Large intestine (tissue), 3 donors: ENCODE results near the gene MYOCD. TPM values are rescaled to one million over a fixed set of nuclear protein-coding genes. Genes with fewer than 3 reads are reported as not detected.

ENCODE experiments used
- DNase-seq, 2 donors: peaks; one replicate each; pipeline versions ENCODE4 v3.0.0 to v3.0.0-alpha.2; 2013
- H3K27ac ChIP-seq: one replicate; pipeline ENCODE4 v1.5.1; 2013; ENCODE audit warnings: low read length
- H3K27me3 ChIP-seq: 2 replicates; pipeline ENCODE4 v1.6.1; 2013; ENCODE audit warnings: low read length; ENCODE audit not compliant: control insufficient read depth, insufficient read depth
- H3K36me3 ChIP-seq: 2 replicates; pipeline ENCODE4 v1.6.1; 2013; ENCODE audit warnings: low read length; ENCODE audit not compliant: control insufficient read depth, insufficient read depth
- H3K4me1 ChIP-seq: one replicate; pipeline ENCODE4 v1.6.1; 2013; ENCODE audit warnings: low read length; ENCODE audit not compliant: control insufficient read depth, insufficient read depth
- H3K4me3 ChIP-seq: one replicate; pipeline ENCODE4 v1.5.1; 2013; ENCODE audit warnings: low read length
- H3K9me3 ChIP-seq: one replicate; pipeline ENCODE4 v1.6.1; 2013; ENCODE audit warnings: mild to moderate bottlenecking, low read depth, low read length, moderate library complexity; ENCODE audit not compliant: control insufficient read depth
- whole genome bisulfite sequencing: methylation state at CpG from one replicate; pipeline ENCODE4 v1.1.5; 2013; ENCODE audit warnings: low lambda C conversion rate; ENCODE audit not compliant: insufficient coverage; 5-methylcytosine and 5-hydroxymethylcytosine counted together
- polyA plus RNA-seq: library from polyadenylated mRNA; unstranded; fragments of 120-200 nt; gene quantifications from one replicate; pipeline ENCODE4 v1.2.1, GENCODE V29; 2013

Gene MYOCD
- polyA plus RNA-seq, 1 donor, result 12.2 TPM

- H3K9me3 ChIP-seq, result no peaks in the 10 kb centered on the region
- H3K27me3 ChIP-seq, result peaks cover 45% of the 10 kb centered on the region
- H3K4me1 ChIP-seq, result no peaks in the 10 kb centered on the region
- H3K4me3 ChIP-seq, result peak overlapping the region; percentile 45
- 25% methylated on average over 2 of the region's 9 CpGs for WGBS
- no peak overlapping the region for H3K27ac ChIP-seq
- DNase-seq, result peak; percentile 29 to 44
- H3K36me3 ChIP-seq, result no peaks in the 10 kb centered on the region
Observed at GRCh38 chr17:12667299-12667958, 1.7 kb downstream of the MYOCD start.

- H3K27ac ChIP-seq, result no peak overlapping the region
Observed at GRCh38 chr17:12671906-12672305, 6.2 kb downstream of the MYOCD start.

DNA sequence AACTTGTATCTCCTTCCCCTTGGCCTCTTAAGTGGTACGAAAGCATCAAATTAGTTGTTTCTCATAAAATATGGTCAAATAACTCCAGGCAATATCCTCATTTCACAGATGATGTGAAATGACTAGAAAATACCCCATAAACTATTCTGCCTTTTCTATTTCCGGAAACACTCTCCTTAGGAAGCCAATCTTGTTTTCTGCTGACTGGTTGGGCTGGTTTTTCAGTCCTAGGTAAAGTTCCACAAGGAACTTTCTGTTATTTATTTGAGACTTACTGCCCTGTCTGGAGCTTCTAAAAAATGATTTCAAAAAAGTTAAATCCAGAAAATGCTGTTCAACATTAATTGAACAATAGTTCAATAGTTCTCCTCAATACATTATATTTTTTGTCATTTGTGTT is 7.3 kb downstream of the MYOCD start:
- H3K27ac ChIP-seq, result no peak overlapping the region
- DNase-seq, result no peak
- no CpG with 5 or more reads among the region's 2 CpGs for WGBS

More at GRCh38 chr17:12671906-12672305, 6.2 kb downstream of the MYOCD start:
- Histone ChIP-seq H3K36me3 (no peaks in the 10 kb centered on the region), H3K9me3 (no peaks in the 10 kb centered on the region), H3K4me3 (no peak overlapping the region), H3K4me1 (no peaks in the 10 kb centered on the region), H3K27me3 (peaks cover 5% of the 10 kb centered on the region)
- no CpG with 5 or more reads among the region's 2 CpGs for WGBS
- DNase-seq, result no peak

DNA sequence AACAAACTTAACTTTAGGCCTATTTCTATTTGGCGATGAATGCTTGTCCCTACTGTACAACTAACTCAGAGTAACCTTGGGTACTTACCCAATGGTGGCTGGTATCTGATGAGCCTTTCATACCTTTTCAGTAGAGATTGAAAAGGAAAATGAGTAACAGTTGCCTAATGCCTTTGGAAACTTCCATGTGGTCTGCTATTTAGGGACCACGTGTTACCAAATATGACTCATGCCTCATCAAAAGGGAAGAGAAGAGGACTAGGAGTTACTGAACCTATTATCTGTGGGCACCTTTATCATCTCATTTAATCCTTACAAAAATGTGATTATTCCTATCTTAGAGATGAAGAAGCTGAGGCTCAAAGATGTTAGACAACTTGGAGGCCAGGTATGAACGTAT is 8.1 kb downstream of the MYOCD start:
- H3K27ac ChIP-seq, result no peak overlapping the region
- H3K9me3 ChIP-seq, result no peaks in the 10 kb centered on the region
- WGBS, result 83% methylated on average over 2 of the region's 3 CpGs
- H3K4me3 ChIP-seq, result no peak overlapping the region
- no peak for DNase-seq
- H3K36me3 ChIP-seq, result no peaks in the 10 kb centered on the region
- no peaks in the 10 kb centered on the region for H3K27me3 ChIP-seq
- H3K4me1 ChIP-seq, result no peaks in the 10 kb centered on the region

More for the DNA sequence above, 7.3 kb downstream of the MYOCD start:
- H3K4me3 ChIP-seq, result no peak overlapping the region
- no peaks in the 10 kb centered on the region for H3K9me3 ChIP-seq
- no peaks in the 10 kb centered on the region for H3K4me1 ChIP-seq
- no peaks in the 10 kb centered on the region for H3K27me3 ChIP-seq
- H3K36me3 ChIP-seq, result no peaks in the 10 kb centered on the region

DNA sequence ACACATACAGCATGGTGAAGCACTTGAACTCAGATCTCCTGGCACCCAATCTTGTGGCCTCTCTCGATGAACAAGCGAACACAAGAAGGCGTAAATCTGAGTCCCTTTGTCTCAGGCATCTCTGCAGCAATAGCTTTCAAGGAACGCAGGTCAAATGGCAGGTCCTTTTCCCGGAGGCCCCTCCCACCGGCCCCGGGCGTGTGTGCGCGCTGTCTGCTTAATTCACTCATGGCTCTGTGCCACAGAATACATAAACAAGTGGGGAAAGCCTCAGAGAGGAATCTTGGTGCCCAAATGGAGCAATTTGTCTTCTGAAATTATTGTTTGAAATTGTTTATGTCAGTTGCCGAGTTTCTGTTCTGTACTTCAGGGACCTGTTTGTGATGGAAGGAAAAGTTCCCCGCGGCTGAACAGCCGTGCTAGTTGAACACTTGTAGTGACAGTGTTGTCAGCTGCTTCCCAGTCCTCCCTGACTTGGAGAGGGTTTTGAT is 14.8 kb downstream of the MYOCD start:
- Histone ChIP-seq H3K27me3 (no peaks in the 10 kb centered on the region), H3K9me3 (no peaks in the 10 kb centered on the region), H3K4me1 (no peaks in the 10 kb centered on the region), H3K27ac (no peak overlapping the region), H3K4me3 (no peak overlapping the region), H3K36me3 (no peaks in the 10 kb centered on the region)
- 60% methylated on average over 1 of the region's 14 CpGs for WGBS
- DNase-seq, result peak in 1 of 2 donors; percentile 17

- no peaks in the 10 kb centered on the region for H3K4me1 ChIP-seq
- H3K9me3 ChIP-seq, result no peaks in the 10 kb centered on the region
- no peaks in the 10 kb centered on the region for H3K36me3 ChIP-seq
- DNase-seq, result no peak
- no peak overlapping the region for H3K4me3 ChIP-seq
- 46% methylated on average over 2 of the region's 5 CpGs for whole genome bisulfite sequencing
- H3K27ac ChIP-seq, result no peak overlapping the region
- H3K27me3 ChIP-seq, result no peaks in the 10 kb centered on the region
Observed at GRCh38 chr17:12680993-12681392, 15.3 kb downstream of the MYOCD start.

- Histone ChIP-seq H3K4me3 (no peak overlapping the region), H3K4me1 (no peaks in the 10 kb centered on the region), H3K9me3 (no peaks in the 10 kb centered on the region), H3K27me3 (no peaks in the 10 kb centered on the region), H3K27ac (no peak overlapping the region), H3K36me3 (no peaks in the 10 kb centered on the region)
- no peak for DNase-seq
- 83% methylated on average over 9 of the region's 10 CpGs for WGBS
Observed at GRCh38 chr17:12683299-12683698, 17.6 kb downstream of the MYOCD start.

DNA sequence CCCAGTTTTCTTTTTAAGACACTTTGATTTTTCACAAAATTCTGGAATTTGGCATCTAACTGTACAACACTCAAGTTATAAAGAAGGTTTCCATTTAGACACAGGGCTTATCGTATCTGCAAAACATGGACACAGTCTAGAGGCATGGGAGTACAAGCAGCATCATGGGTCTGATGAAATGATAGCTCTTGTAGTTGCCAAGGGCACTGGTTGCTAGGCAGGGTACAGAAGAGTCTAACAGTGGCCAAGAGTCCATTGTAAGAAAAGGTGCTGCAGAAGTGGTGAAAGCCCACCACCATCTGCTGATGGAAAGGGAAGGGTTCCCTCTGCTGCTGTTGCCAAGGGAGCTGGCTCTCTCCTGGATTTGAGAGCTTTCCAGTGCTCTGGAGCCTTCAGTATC is 20.8 kb downstream of the MYOCD start:
- H3K27me3 ChIP-seq, result no peaks in the 10 kb centered on the region
- no peak overlapping the region for H3K4me3 ChIP-seq
- DNase-seq, result no peak
- H3K4me1 ChIP-seq, result no peaks in the 10 kb centered on the region
- WGBS, result no CpG with 5 or more reads among the region's 1 CpG
- no peak overlapping the region for H3K27ac ChIP-seq
- H3K9me3 ChIP-seq, result no peaks in the 10 kb centered on the region
- no peaks in the 10 kb centered on the region for H3K36me3 ChIP-seq

DNA sequence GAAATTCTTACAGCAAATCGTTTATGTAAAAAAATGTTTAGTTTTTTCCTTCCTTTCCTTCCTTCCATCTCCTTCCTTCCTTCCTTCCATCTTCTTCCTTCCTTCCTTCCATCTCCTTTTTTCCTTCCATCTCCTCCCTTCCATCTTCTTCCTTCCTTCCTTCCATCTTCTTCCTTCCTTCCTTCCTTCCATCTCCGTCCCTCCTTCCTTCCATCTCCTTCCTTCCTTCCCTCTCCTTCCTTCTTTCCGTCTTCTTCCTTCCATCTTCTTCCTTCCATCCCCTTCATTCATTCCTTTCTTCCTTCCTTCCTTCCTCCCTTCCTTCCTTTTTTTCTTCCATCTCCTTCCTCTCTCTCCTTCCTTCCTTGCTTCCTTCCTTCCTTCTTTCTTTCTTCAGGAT is 22.7 kb downstream of the MYOCD start:
- no peaks in the 10 kb centered on the region for H3K36me3 ChIP-seq
- no peak overlapping the region for H3K4me3 ChIP-seq
- H3K27me3 ChIP-seq, result no peaks in the 10 kb centered on the region
- 94% methylated on average over 3 of the region's 3 CpGs for whole genome bisulfite sequencing
- no peaks in the 10 kb centered on the region for H3K4me1 ChIP-seq
- no peaks in the 10 kb centered on the region for H3K9me3 ChIP-seq
- DNase-seq, result no peak
- H3K27ac ChIP-seq, result no peak overlapping the region

DNA sequence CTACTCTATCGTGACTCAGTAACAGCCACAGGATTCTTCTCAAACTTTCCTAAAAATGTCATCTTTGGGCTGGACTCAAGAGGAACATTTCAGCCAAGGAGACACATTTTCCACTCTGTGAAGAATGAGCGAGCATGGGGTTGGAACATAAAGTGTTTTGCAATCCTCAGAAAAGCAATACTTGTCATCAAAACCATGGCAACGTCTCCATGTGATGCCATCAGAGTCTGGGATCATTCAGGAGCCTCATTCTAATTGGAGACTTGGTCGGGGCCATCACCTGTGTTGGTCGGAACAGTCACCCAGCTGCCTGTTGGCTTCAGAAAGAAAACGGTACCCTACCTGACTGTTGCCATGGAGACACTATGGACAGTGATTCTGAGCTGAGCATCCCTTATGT is 25.5 kb downstream of the MYOCD start:
- no peak overlapping the region for H3K4me3 ChIP-seq
- H3K9me3 ChIP-seq, result no peaks in the 10 kb centered on the region
- no peaks in the 10 kb centered on the region for H3K4me1 ChIP-seq
- H3K27ac ChIP-seq, result no peak overlapping the region
- DNase-seq, result no peak
- no peaks in the 10 kb centered on the region for H3K27me3 ChIP-seq
- no peaks in the 10 kb centered on the region for H3K36me3 ChIP-seq
- WGBS, result no CpG with 5 or more reads among the region's 6 CpGs

GRCh38 chr17:12693640-12694039 is 27.9 kb downstream of the MYOCD start:
- no CpG with 5 or more reads among the region's 1 CpG for WGBS

More at GRCh38 chr17:12693640-12694039, 27.9 kb downstream of the MYOCD start:
- no peaks in the 10 kb centered on the region for H3K36me3 ChIP-seq
- H3K9me3 ChIP-seq, result no peaks in the 10 kb centered on the region
- no peaks in the 10 kb centered on the region for H3K27me3 ChIP-seq
- DNase-seq, result no peak
- H3K27ac ChIP-seq, result no peak overlapping the region
- H3K4me3 ChIP-seq, result no peak overlapping the region
- H3K4me1 ChIP-seq, result no peaks in the 10 kb centered on the region
